OCI-LY3 (cell line): ENCODE results near the gene CTRB2.

Source experiments
- H2AFZ ChIP-seq: fragments of 200-600, 300-600 bp; shearing (Covaris generic); 2 replicates; pipeline ENCODE4 v1.6.0; 2014; ENCODE audit warnings: antibody characterized with exemption, low read depth, low read length
- H3K27ac ChIP-seq: fragments of 200-600, 300-600 bp; sonication (generic); 2 replicates; pipeline ENCODE4 v1.5.1; 2014; ENCODE audit warnings: mild to moderate bottlenecking, low read length, moderate library complexity, mixed read lengths
- H3K27me3 ChIP-seq: fragments of 200-600, 300-600 bp; sonication (generic); 2 replicates; pipeline ENCODE4 v1.6.1; 2014; ENCODE audit warnings: low read depth, low read length, mixed read lengths
- H3K36me3 ChIP-seq: fragments of 200-600, 300-600 bp; sonication (generic); replicated peaks from 2 replicates; pipeline ENCODE3; 2014; ENCODE audit warnings: low read depth, low read length, mixed read lengths
- H3K4me1 ChIP-seq: fragments of 300-600, 200-600 bp; sonication (generic); 2 replicates; pipeline ENCODE4 v1.6.1; 2014; ENCODE audit warnings: low read length, mixed read lengths
- H3K4me2 ChIP-seq: fragments of 200-600, 300-600 bp; sonication (generic); 2 replicates; pipeline ENCODE4 v1.6.1; 2014; ENCODE audit warnings: low read length, mixed read lengths
- H3K4me3 ChIP-seq: fragments of 300-600, 200-600 bp; sonication (generic); 2 replicates; pipeline ENCODE4 v1.5.1; 2014; ENCODE audit warnings: antibody characterized with exemption, mild to moderate bottlenecking, low read length, moderate library complexity
- H3K79me2 ChIP-seq: fragments of 300-600, 200-600 bp; shearing (Covaris generic); 2 replicates; pipeline ENCODE4 v1.6.1; 2014; ENCODE audit warnings: mild to moderate bottlenecking, low read length, mixed read lengths
- H3K9ac ChIP-seq: fragments of 300-600, 200-600 bp; shearing (Covaris generic); 2 replicates; pipeline ENCODE4 v1.6.0; 2014; ENCODE audit warnings: mild to moderate bottlenecking, low read length, moderate library complexity
- H3K9me3 ChIP-seq: fragments of 200-600, 300-600 bp; shearing (Covaris generic); 2 replicates; pipeline ENCODE4 v1.6.1; 2014; ENCODE audit warnings: low read length, mixed read lengths; ENCODE audit not compliant: insufficient read depth
- H4K20me1 ChIP-seq: fragments of 200-600, 300-600 bp; sonication (generic); 2 replicates; pipeline ENCODE4 v1.6.1; 2016; ENCODE audit warnings: low read length, mixed read lengths; ENCODE audit not compliant: insufficient read depth
- EZH2phosphoT487 ChIP-seq: fragments of 200-600 bp; shearing (Covaris generic); IDR thresholded peaks from 2 replicates; pipeline ENCODE4 v1.6.1; 2018; ENCODE audit warnings: antibody characterized with exemption, mixed run types, low read depth
- TF ChIP-seq, protein P1 (sequence below): fragments of 200-600, 300-600 bp; sonication (generic); IDR thresholded peaks from 2 replicates; pipeline ENCODE4 v1.5.1; 2014; ENCODE audit warnings: antibody characterized with exemption, low read length, low read depth

CTRB2 gene

DNA sequence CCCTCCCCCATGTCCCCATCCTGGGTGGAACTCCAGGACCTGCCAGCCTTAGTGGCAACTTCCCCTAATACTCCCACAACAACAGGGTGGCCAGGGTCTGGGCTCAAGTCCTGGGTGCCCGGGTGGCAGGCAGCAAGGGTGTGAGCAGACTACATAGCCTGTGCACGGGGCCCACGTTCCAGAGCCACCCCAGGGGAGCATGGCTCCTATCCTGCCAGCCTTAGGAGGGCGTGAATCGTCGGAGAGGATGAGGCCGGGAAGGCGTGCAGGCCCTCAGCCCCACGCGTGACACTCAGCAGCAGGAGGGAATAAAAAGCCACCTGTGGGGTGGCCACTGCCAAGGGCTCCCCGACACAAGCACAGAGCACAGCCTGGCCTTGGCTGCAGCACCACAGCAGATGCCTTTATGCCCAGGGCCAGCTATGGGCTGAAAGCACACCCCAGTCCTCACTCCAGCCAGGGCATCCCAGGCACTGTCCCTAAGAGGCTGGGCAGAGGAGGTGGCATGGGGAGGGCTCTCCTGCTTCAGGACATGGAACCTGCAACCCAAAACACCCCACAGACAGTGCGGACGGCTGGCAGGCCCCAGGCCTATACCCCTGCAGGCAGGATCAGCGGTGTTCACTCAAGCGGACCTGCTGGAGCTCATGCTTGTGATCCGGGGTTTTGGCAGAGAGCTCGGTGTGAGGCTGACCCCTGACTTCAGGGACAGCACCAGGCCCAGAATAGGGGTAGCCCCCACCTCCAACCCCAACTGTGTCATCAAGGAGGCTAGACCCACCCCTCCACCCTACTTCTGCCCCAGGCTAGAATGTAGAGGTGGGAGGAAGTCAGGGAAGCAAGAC, 41.8 kb upstream of the CTRB2 start:
- peaks cover 14% of the 10 kb centered on the region for H3K4me1 ChIP-seq
- no peak overlapping the region for H3K4me2 ChIP-seq
- no peaks in the 10 kb centered on the region for H3K36me3 ChIP-seq
- H3K9me3 ChIP-seq, result no peaks in the 10 kb centered on the region
- TF ChIP-seq EZH2phosphoT487, result no peak
- TF ChIP-seq, protein P1, sequence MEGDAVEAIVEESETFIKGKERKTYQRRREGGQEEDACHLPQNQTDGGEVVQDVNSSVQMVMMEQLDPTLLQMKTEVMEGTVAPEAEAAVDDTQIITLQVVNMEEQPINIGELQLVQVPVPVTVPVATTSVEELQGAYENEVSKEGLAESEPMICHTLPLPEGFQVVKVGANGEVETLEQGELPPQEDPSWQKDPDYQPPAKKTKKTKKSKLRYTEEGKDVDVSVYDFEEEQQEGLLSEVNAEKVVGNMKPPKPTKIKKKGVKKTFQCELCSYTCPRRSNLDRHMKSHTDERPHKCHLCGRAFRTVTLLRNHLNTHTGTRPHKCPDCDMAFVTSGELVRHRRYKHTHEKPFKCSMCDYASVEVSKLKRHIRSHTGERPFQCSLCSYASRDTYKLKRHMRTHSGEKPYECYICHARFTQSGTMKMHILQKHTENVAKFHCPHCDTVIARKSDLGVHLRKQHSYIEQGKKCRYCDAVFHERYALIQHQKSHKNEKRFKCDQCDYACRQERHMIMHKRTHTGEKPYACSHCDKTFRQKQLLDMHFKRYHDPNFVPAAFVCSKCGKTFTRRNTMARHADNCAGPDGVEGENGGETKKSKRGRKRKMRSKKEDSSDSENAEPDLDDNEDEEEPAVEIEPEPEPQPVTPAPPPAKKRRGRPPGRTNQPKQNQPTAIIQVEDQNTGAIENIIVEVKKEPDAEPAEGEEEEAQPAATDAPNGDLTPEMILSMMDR, result no peak
- no peak overlapping the region for H3K9ac ChIP-seq
- H4K20me1 ChIP-seq, result peaks cover 51% of the 10 kb centered on the region
- H3K79me2 ChIP-seq, result no peaks in the 10 kb centered on the region
- H3K4me3 ChIP-seq, result no peak overlapping the region
- H3K27ac ChIP-seq, result no peak overlapping the region
- H2AFZ ChIP-seq, result no peak overlapping the region
- H3K27me3 ChIP-seq, result peaks cover 28% of the 10 kb centered on the region

DNA sequence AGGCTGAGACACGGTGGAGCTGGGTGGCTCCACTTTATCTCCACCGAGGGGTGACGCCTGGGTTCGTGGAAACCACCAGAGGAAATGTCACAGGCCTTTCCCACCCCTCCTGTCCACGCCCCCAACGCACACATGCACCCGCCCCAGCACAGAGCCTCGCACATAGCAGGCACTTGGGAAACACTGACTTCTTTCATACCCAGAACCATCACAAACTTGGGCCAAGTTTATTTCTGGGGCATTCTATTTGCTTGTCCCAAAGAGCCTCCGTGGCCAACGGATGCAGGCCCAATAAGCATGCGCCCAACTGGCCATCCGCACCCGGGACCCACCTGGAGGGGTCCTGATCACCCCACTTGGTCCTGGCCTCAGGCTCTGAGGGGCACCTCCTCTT, 41.2 kb upstream of the CTRB2 start:
- H3K27ac ChIP-seq, result no peak overlapping the region

DNA sequence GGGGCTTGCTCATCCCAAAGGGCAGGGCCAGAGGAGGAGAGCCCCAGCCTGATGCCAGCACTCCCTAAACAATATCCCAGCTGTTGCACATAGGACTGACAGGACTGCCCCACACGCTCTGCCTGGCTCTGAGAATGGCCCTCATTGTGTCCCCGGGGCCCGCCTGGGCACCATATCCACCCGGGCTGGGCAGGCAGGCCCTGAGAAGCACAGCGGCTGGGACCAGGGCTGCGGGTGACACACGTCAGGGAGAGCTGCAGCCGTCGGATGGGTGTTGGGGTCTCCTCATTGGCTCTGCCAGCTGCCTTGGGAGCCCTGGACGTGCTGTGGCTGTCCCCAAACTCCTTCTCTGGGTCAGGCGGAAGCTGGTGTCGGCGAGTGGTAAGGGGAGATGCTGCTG, 40.3 kb upstream of the CTRB2 start:
- Histone ChIP-seq H3K4me3 (no peak overlapping the region), H3K9me3 (no peaks in the 10 kb centered on the region), H2AFZ (no peak overlapping the region), H3K4me2 (no peak overlapping the region), H3K27ac (no peak overlapping the region), H3K4me1 (peaks cover 14% of the 10 kb centered on the region), H3K79me2 (no peaks in the 10 kb centered on the region), H3K27me3 (peaks cover 23% of the 10 kb centered on the region), H3K36me3 (no peaks in the 10 kb centered on the region), H4K20me1 (peaks cover 42% of the 10 kb centered on the region), H3K9ac (no peak overlapping the region)
- no peak for TF ChIP-seq EZH2phosphoT487
- TF ChIP-seq, protein P1, result no peak

More for the DNA sequence above, 41.2 kb upstream of the CTRB2 start:
- no peaks in the 10 kb centered on the region for H3K79me2 ChIP-seq
- H3K4me1 ChIP-seq, result peaks cover 14% of the 10 kb centered on the region
- H3K9ac ChIP-seq, result no peak overlapping the region
- no peaks in the 10 kb centered on the region for H3K9me3 ChIP-seq
- TF ChIP-seq, protein P1, result no peak
- no peak for TF ChIP-seq EZH2phosphoT487
- no peaks in the 10 kb centered on the region for H3K36me3 ChIP-seq
- no peak overlapping the region for H2AFZ ChIP-seq
- peaks cover 28% of the 10 kb centered on the region for H3K27me3 ChIP-seq
- H3K4me2 ChIP-seq, result no peak overlapping the region
- peaks cover 51% of the 10 kb centered on the region for H4K20me1 ChIP-seq
- no peak overlapping the region for H3K4me3 ChIP-seq

DNA sequence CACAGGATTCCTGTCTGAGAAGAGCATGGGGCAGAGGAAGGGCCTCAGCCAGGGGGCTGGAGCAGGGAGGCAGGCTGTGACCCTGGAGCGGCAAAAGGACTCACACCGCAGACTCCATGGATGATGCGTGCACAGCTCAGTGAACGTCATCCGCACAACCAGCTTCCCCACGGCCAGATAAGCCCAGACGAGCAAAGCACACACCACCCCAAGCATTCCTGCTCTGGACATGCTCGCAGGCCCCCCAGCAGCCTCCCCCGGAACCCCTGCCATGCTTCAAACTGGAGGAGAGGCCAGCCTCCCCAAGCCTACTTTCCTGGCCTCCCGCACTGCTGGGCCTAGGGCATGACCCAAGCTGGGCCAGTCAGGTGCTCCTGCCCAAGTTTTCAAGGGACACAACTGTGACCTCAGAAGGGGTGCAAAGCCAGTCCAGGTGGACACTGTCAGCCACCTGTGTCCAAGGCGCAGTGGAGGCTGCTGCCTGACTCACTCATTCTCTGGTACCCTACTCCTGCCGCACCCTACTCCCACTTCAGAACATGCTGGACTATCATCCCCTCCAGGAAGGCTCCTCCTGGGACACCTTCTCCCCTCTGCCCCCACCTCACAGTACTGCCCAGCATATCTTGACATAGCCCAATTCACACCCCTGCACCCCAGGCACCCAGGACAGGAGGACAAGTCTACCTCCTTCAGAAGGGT, 39.7 kb upstream of the CTRB2 start:
- Histone ChIP-seq H3K79me2 (no peaks in the 10 kb centered on the region), H3K27me3 (peaks cover 17% of the 10 kb centered on the region), H3K36me3 (no peaks in the 10 kb centered on the region), H3K9me3 (no peaks in the 10 kb centered on the region), H3K9ac (no peak overlapping the region), H3K4me2 (no peak overlapping the region), H3K4me1 (peaks cover 14% of the 10 kb centered on the region), H4K20me1 (peaks cover 36% of the 10 kb centered on the region), H2AFZ (no peak overlapping the region), H3K27ac (no peak overlapping the region), H3K4me3 (no peak overlapping the region)
- TF ChIP-seq, protein P1, result no peak
- TF ChIP-seq EZH2phosphoT487, result no peak
